ENCODE results near the gene SLC25A4.

Gene SLC25A4

GRCh38 chr4:185167234-185167633, 24.2 kb downstream of the SLC25A4 start:
- no peaks in the 10 kb centered on the region for H3K79me2 ChIP-seq (ENCODE audit: control insufficient read depth, insufficient read depth, low read length)

GRCh38 chr4:185171373-185172071, 28.5 kb downstream of the SLC25A4 start:
- no peak overlapping the region for H4K5ac ChIP-seq (ENCODE audit: low read length)
- H3K27ac ChIP-seq (ENCODE audit: low read depth, low read length), result no peak overlapping the region
- no peak overlapping the region for H2BK15ac ChIP-seq (replicated peaks; ENCODE audit: low read depth)
- no peak overlapping the region for H3K18ac ChIP-seq (ENCODE audit: low read length)
- H3K9ac ChIP-seq (ENCODE audit: low read length), result no peak overlapping the region
- H2BK5ac ChIP-seq (ENCODE audit: low read length), result no peak overlapping the region
- H3K36me3 ChIP-seq (ENCODE audit: control insufficient read depth, insufficient read depth, low read length), result no peaks in the 10 kb centered on the region
- no CpG with 5 or more reads among the region's 2 CpGs for WGBS (ENCODE audit: extremely low coverage, insufficient coverage, low lambda C conversion rate)
- no peak overlapping the region for H3K4me2 ChIP-seq (ENCODE audit: low read length)
- peak overlapping the region; percentile 36 for H2BK120ac ChIP-seq (ENCODE audit: low read depth, low read length)
- H3K4me3 ChIP-seq (ENCODE audit: low read length), result no peak overlapping the region
- peak overlapping the region; percentile 56 for H3K56ac ChIP-seq (ENCODE audit: low read length)
- no peak overlapping the region for H3K23ac ChIP-seq (ENCODE audit: low read length)
- no peaks in the 10 kb centered on the region for H3K4me1 ChIP-seq (ENCODE audit: control insufficient read depth, low read depth, low read length)
- H4K8ac ChIP-seq (ENCODE audit: low read depth, low read length), result peak overlapping the region; percentile 65
- H3K4ac ChIP-seq (ENCODE audit: low read depth, low read length), result no peak overlapping the region
- no peak overlapping the region for H2AK5ac ChIP-seq (ENCODE audit: low read length)
- no peaks in the 10 kb centered on the region for H3K79me2 ChIP-seq (ENCODE audit: control insufficient read depth, insufficient read depth, low read length)
- no peak for DNase-seq
- no peaks in the 10 kb centered on the region for H3K79me1 ChIP-seq (ENCODE audit: low read length)
- H3K27me3 ChIP-seq (ENCODE audit: insufficient read depth, low read length, poor library complexity), result no peaks in the 10 kb centered on the region

More at GRCh38 chr4:185167234-185167633, 24.2 kb downstream of the SLC25A4 start:
- Histone ChIP-seq H3K4ac (ENCODE audit: low read depth, low read length) (no peak overlapping the region), H3K18ac (ENCODE audit: low read length) (no peak overlapping the region), H4K8ac (ENCODE audit: low read depth, low read length) (no peak overlapping the region), H2AK5ac (ENCODE audit: low read length) (no peak overlapping the region), H3K27me3 (ENCODE audit: insufficient read depth, low read length, poor library complexity) (no peaks in the 10 kb centered on the region), H2BK5ac (ENCODE audit: low read length) (no peak overlapping the region), H3K27ac (ENCODE audit: low read depth, low read length) (no peak overlapping the region), H3K56ac (ENCODE audit: low read length) (no peak overlapping the region), H2BK120ac (ENCODE audit: low read depth, low read length) (no peak overlapping the region), H3K4me2 (ENCODE audit: low read length) (no peak overlapping the region), H3K9ac (ENCODE audit: low read length) (no peak overlapping the region), H3K4me1 (ENCODE audit: control insufficient read depth, low read depth, low read length) (no peaks in the 10 kb centered on the region), H3K23ac (ENCODE audit: low read length) (no peak overlapping the region), H4K5ac (ENCODE audit: low read length) (no peak overlapping the region), H3K4me3 (ENCODE audit: low read length) (no peak overlapping the region), H3K36me3 (ENCODE audit: control insufficient read depth, insufficient read depth, low read length) (no peaks in the 10 kb centered on the region), H2BK15ac (replicated peaks; ENCODE audit: low read depth) (no peak overlapping the region), H3K79me1 (ENCODE audit: low read length) (no peaks in the 10 kb centered on the region)
- no peak for DNase-seq
- no CpG with 5 or more reads among the region's 9 CpGs for WGBS (ENCODE audit: extremely low coverage, insufficient coverage, low lambda C conversion rate)

GRCh38 chr4:185179488-185179887, 36.4 kb downstream of the SLC25A4 start:
- H3K4me1 ChIP-seq (ENCODE audit: control insufficient read depth, low read depth, low read length), result peaks cover 7% of the 10 kb centered on the region
- DNase-seq, result no peak
- H4K5ac ChIP-seq (ENCODE audit: low read length), result no peak overlapping the region
- no peaks in the 10 kb centered on the region for H3K27me3 ChIP-seq (ENCODE audit: insufficient read depth, low read length, poor library complexity)
- no peak overlapping the region for H3K4me3 ChIP-seq (ENCODE audit: low read length)
- H4K8ac ChIP-seq (ENCODE audit: low read depth, low read length), result no peak overlapping the region
- H2AK5ac ChIP-seq (ENCODE audit: low read length), result no peak overlapping the region
- H3K18ac ChIP-seq (ENCODE audit: low read length), result no peak overlapping the region
- no peak overlapping the region for H3K27ac ChIP-seq (ENCODE audit: low read depth, low read length)
- no peak overlapping the region for H3K4me2 ChIP-seq (ENCODE audit: low read length)
- no CpG with 5 or more reads among the region's 3 CpGs for WGBS (ENCODE audit: extremely low coverage, insufficient coverage, low lambda C conversion rate)
- no peak overlapping the region for H2BK120ac ChIP-seq (ENCODE audit: low read depth, low read length)
- no peak overlapping the region for H2BK15ac ChIP-seq (replicated peaks; ENCODE audit: low read depth)
- no peak overlapping the region for H3K23ac ChIP-seq (ENCODE audit: low read length)
- no peak overlapping the region for H3K4ac ChIP-seq (ENCODE audit: low read depth, low read length)
- H2BK5ac ChIP-seq (ENCODE audit: low read length), result no peak overlapping the region
- no peak overlapping the region for H3K56ac ChIP-seq (ENCODE audit: low read length)
- no peaks in the 10 kb centered on the region for H3K36me3 ChIP-seq (ENCODE audit: control insufficient read depth, insufficient read depth, low read length)
- H3K79me1 ChIP-seq (ENCODE audit: low read length), result no peaks in the 10 kb centered on the region
- H3K9ac ChIP-seq (ENCODE audit: low read length), result no peak overlapping the region
- H3K79me2 ChIP-seq (ENCODE audit: control insufficient read depth, insufficient read depth, low read length), result no peaks in the 10 kb centered on the region

- no peak overlapping the region for H3K4me2 ChIP-seq (ENCODE audit: low read length)
- no peaks in the 10 kb centered on the region for H3K79me2 ChIP-seq (ENCODE audit: control insufficient read depth, insufficient read depth, low read length)
- H3K27me3 ChIP-seq (ENCODE audit: insufficient read depth, low read length, poor library complexity), result no peaks in the 10 kb centered on the region
- H3K4me1 ChIP-seq (ENCODE audit: control insufficient read depth, low read depth, low read length), result peaks cover 7% of the 10 kb centered on the region
- H3K36me3 ChIP-seq (ENCODE audit: control insufficient read depth, insufficient read depth, low read length), result no peaks in the 10 kb centered on the region
- no peak overlapping the region for H4K8ac ChIP-seq (ENCODE audit: low read depth, low read length)
- no peak overlapping the region for H3K9ac ChIP-seq (ENCODE audit: low read length)
- DNase-seq, result peak; percentile 77
- H3K23ac ChIP-seq (ENCODE audit: low read length), result no peak overlapping the region
- no peak overlapping the region for H4K5ac ChIP-seq (ENCODE audit: low read length)
- H2BK15ac ChIP-seq (replicated peaks; ENCODE audit: low read depth), result no peak overlapping the region
- no CpG with 5 or more reads among the region's 2 CpGs for WGBS (ENCODE audit: extremely low coverage, insufficient coverage, low lambda C conversion rate)
- peak overlapping the region; percentile 55 for H3K27ac ChIP-seq (ENCODE audit: low read depth, low read length)
- H3K18ac ChIP-seq (ENCODE audit: low read length), result no peak overlapping the region
- no peak overlapping the region for H2BK5ac ChIP-seq (ENCODE audit: low read length)
- H3K4me3 ChIP-seq (ENCODE audit: low read length), result no peak overlapping the region
- no peak overlapping the region for H3K4ac ChIP-seq (ENCODE audit: low read depth, low read length)
- peak overlapping the region; percentile 22 for H3K56ac ChIP-seq (ENCODE audit: low read length)
- H3K79me1 ChIP-seq (ENCODE audit: low read length), result no peaks in the 10 kb centered on the region
- no peak overlapping the region for H2AK5ac ChIP-seq (ENCODE audit: low read length)
- H2BK120ac ChIP-seq (ENCODE audit: low read depth, low read length), result no peak overlapping the region
Observed at GRCh38 chr4:185182239-185182638, 39.2 kb downstream of the SLC25A4 start.

- Histone ChIP-seq H3K4me3 (ENCODE audit: low read length) (no peak overlapping the region), H3K9ac (ENCODE audit: low read length) (no peak overlapping the region), H4K8ac (ENCODE audit: low read depth, low read length) (no peak overlapping the region), H3K4ac (ENCODE audit: low read depth, low read length) (no peak overlapping the region), H3K4me2 (ENCODE audit: low read length) (no peak overlapping the region), H4K5ac (ENCODE audit: low read length) (no peak overlapping the region), H3K27me3 (ENCODE audit: insufficient read depth, low read length, poor library complexity) (no peaks in the 10 kb centered on the region), H3K79me2 (ENCODE audit: control insufficient read depth, insufficient read depth, low read length) (no peaks in the 10 kb centered on the region), H2BK120ac (ENCODE audit: low read depth, low read length) (no peak overlapping the region), H3K56ac (ENCODE audit: low read length) (peak overlapping the region; percentile 12), H3K27ac (ENCODE audit: low read depth, low read length) (no peak overlapping the region), H3K23ac (ENCODE audit: low read length) (no peak overlapping the region), H3K79me1 (ENCODE audit: low read length) (no peaks in the 10 kb centered on the region), H2BK5ac (ENCODE audit: low read length) (no peak overlapping the region), H3K36me3 (ENCODE audit: control insufficient read depth, insufficient read depth, low read length) (no peaks in the 10 kb centered on the region), H2AK5ac (ENCODE audit: low read length) (no peak overlapping the region), H2BK15ac (replicated peaks; ENCODE audit: low read depth) (no peak overlapping the region), H3K18ac (ENCODE audit: low read length) (no peak overlapping the region), H3K4me1 (ENCODE audit: control insufficient read depth, low read depth, low read length) (peaks cover 7% of the 10 kb centered on the region)
- DNase-seq, result peak; percentile 81
- no CpG with 5 or more reads among the region's 6 CpGs for WGBS (ENCODE audit: extremely low coverage, insufficient coverage, low lambda C conversion rate)
Observed at GRCh38 chr4:185183622-185184281, 40.7 kb downstream of the SLC25A4 start.
